ENCODE results near the gene CDIP1. TPM values are rescaled to one million over a fixed set of nuclear protein-coding genes. Genes with fewer than 3 reads are reported as not detected.

Gene CDIP1
- total RNA-seq, 1 donor from 2014 or later = 36.4 TPM

- no peak for DNase-seq (ENCODE audit: low spot score)
- Mint-ChIP-seq H3K9me3 (ENCODE audit: low read depth) (no peaks in the 10 kb centered on the region), H3K4me1 (ENCODE audit: low read depth) (no peaks in the 10 kb centered on the region), H3K27me3 (ENCODE audit: low read depth) (peaks cover 16% of the 10 kb centered on the region), H3K27ac (ENCODE audit: unreplicated experiment) (no peak overlapping the region), H3K4me3 (ENCODE audit: unreplicated experiment) (no peak overlapping the region), H3K36me3 (ENCODE audit: low read depth) (no peaks in the 10 kb centered on the region)
- TF ChIP-seq CTCF (IDR thresholded peaks at IDR 0.05) = no peak
Observed at GRCh38 chr16:4556580-4556979, 18.0 kb upstream of the CDIP1 start.

- H3K36me3 Mint-ChIP-seq (ENCODE audit: low read depth) = no peaks in the 10 kb centered on the region
- TF ChIP-seq CTCF (IDR thresholded peaks at IDR 0.05) = no peak
Observed at GRCh38 chr16:4556112-4556511, 17.5 kb upstream of the CDIP1 start, which contains the start of gene C16orf96. Gene C16orf96, plus strand, starts transcription at chr16:4556340. Its CDS starts 150 bp downstream, at chr16:4556490.

GRCh38 chr16:4552541-4552940 lies 14.0 kb upstream of the CDIP1 start:
- no peak overlapping the region for H3K27ac Mint-ChIP-seq (ENCODE audit: unreplicated experiment)
- H3K4me1 Mint-ChIP-seq (ENCODE audit: low read depth) = no peaks in the 10 kb centered on the region
- no peaks in the 10 kb centered on the region for H3K36me3 Mint-ChIP-seq (ENCODE audit: low read depth)
- peaks cover 19% of the 10 kb centered on the region for H3K27me3 Mint-ChIP-seq (ENCODE audit: low read depth)
- DNase-seq (ENCODE audit: low spot score) = no peak
- H3K4me3 Mint-ChIP-seq (ENCODE audit: unreplicated experiment) = no peak overlapping the region
- TF ChIP-seq CTCF (IDR thresholded peaks at IDR 0.05) = no peak
- H3K9me3 Mint-ChIP-seq (ENCODE audit: low read depth) = no peaks in the 10 kb centered on the region

More at GRCh38 chr16:4556112-4556511, 17.5 kb upstream of the CDIP1 start, which contains the start of gene C16orf96:
- H3K4me3 Mint-ChIP-seq (ENCODE audit: unreplicated experiment) = no peak within 1 kb of the TSS
- DNase-seq (ENCODE audit: low spot score) = no peak
- no peak within 1 kb of the TSS for H3K27ac Mint-ChIP-seq (ENCODE audit: unreplicated experiment)
- no peaks in the 10 kb centered on the region for H3K9me3 Mint-ChIP-seq (ENCODE audit: low read depth)
- peaks cover 16% of the 10 kb centered on the region for H3K27me3 Mint-ChIP-seq (ENCODE audit: low read depth)
- no peaks in the 10 kb centered on the region for H3K4me1 Mint-ChIP-seq (ENCODE audit: low read depth)

GRCh38 chr16:4550591-4550990 lies 12.0 kb upstream of the CDIP1 start:
- Mint-ChIP-seq H3K4me3 (ENCODE audit: unreplicated experiment) (no peak overlapping the region), H3K4me1 (ENCODE audit: low read depth) (no peaks in the 10 kb centered on the region), H3K9me3 (ENCODE audit: low read depth) (no peaks in the 10 kb centered on the region), H3K27ac (ENCODE audit: unreplicated experiment) (no peak overlapping the region), H3K36me3 (ENCODE audit: low read depth) (no peaks in the 10 kb centered on the region), H3K27me3 (ENCODE audit: low read depth) (peaks cover 13% of the 10 kb centered on the region)
- no peak for TF ChIP-seq CTCF (IDR thresholded peaks at IDR 0.05)
- DNase-seq (ENCODE audit: low spot score) = no peak

GRCh38 chr16:4548124-4548523 lies 9.6 kb upstream of the CDIP1 start:
- no peak overlapping the region for H3K4me3 Mint-ChIP-seq (ENCODE audit: unreplicated experiment)
- no peak for TF ChIP-seq CTCF (IDR thresholded peaks at IDR 0.05)
- no peak for DNase-seq (ENCODE audit: low spot score)
- no peaks in the 10 kb centered on the region for H3K36me3 Mint-ChIP-seq (ENCODE audit: low read depth)
- no peaks in the 10 kb centered on the region for H3K4me1 Mint-ChIP-seq (ENCODE audit: low read depth)
- peaks cover 11% of the 10 kb centered on the region for H3K27me3 Mint-ChIP-seq (ENCODE audit: low read depth)
- H3K27ac Mint-ChIP-seq (ENCODE audit: unreplicated experiment) = no peak overlapping the region
- no peaks in the 10 kb centered on the region for H3K9me3 Mint-ChIP-seq (ENCODE audit: low read depth)

All from chondrocyte (in vitro differentiated cells).